ENCODE results near the gene GLB1L3. TPM values are rescaled to one million over a fixed set of nuclear protein-coding genes. Genes with fewer than 3 reads are reported as not detected.

Gene GLB1L3
- total RNA-seq, 3 donors from 2014 or later (not counting 1 experiment from before 2014, with no cell fraction given), result 0.38 TPM; not detected in 2

DNA sequence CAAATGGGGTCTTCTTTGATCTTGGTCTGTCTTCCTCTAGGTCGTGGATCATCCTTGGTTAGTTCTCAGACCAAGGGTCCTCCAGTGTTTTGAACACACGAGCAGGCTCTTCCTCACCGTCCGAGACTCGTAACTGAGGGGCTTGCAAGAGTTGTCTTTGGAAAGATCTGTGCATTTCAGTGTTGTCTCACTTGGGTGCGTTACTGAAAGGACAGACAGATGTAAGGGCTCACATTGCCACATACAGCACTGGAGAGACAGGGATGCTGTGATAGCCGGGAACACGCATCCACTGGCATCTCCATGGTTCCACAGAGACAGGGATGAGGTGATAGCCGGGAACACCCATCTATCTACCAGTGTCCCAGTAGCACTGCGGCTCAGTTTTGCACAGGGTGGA, 71.3 kb downstream of the GLB1L3 start:
- H3K4me1 ChIP-seq (ENCODE audit: control insufficient read depth, insufficient read depth, low read length), result peaks cover 31% of the 10 kb centered on the region
- no peak for ATAC-seq
- no peaks in the 10 kb centered on the region for H3K36me3 ChIP-seq (ENCODE audit: control insufficient read depth, insufficient read depth, low read length)
- Mint-ChIP-seq H3K36me3 (no peaks in the 10 kb centered on the region), H3K4me1 (peaks cover 31 to 40% of the 10 kb centered on the region in 2 donors), H3K27ac (peak overlapping the region in 1 of 2 donors; percentile 58), H3K4me3 (peak overlapping the region; percentile 28), H3K9me3 (no peaks in the 10 kb centered on the region), H3K27me3 (ENCODE audit: low read depth in 2 of 2) (no peaks in the 10 kb centered on the region)
- no peak for DNase-seq
- no peak overlapping the region for H3K4me3 ChIP-seq (ENCODE audit: low read length)
- H3K27ac ChIP-seq (ENCODE audit: low read length), result no peak overlapping the region
- H3K9me3 ChIP-seq (ENCODE audit: control insufficient read depth, insufficient read depth, low read length), result no peaks in the 10 kb centered on the region
- TF ChIP-seq, protein P1, sequence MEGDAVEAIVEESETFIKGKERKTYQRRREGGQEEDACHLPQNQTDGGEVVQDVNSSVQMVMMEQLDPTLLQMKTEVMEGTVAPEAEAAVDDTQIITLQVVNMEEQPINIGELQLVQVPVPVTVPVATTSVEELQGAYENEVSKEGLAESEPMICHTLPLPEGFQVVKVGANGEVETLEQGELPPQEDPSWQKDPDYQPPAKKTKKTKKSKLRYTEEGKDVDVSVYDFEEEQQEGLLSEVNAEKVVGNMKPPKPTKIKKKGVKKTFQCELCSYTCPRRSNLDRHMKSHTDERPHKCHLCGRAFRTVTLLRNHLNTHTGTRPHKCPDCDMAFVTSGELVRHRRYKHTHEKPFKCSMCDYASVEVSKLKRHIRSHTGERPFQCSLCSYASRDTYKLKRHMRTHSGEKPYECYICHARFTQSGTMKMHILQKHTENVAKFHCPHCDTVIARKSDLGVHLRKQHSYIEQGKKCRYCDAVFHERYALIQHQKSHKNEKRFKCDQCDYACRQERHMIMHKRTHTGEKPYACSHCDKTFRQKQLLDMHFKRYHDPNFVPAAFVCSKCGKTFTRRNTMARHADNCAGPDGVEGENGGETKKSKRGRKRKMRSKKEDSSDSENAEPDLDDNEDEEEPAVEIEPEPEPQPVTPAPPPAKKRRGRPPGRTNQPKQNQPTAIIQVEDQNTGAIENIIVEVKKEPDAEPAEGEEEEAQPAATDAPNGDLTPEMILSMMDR (IDR thresholded peaks at IDR 0.05), result no peak
- intact Hi-C loops (cut with micrococcal nuclease), result no loop called here
- WGBS (ENCODE audit: insufficient coverage), result 94% methylated on average over 10 of the region's 10 CpGs
- no peaks in the 10 kb centered on the region for H3K27me3 ChIP-seq (ENCODE audit: control insufficient read depth, insufficient read depth, low read length)

DNA sequence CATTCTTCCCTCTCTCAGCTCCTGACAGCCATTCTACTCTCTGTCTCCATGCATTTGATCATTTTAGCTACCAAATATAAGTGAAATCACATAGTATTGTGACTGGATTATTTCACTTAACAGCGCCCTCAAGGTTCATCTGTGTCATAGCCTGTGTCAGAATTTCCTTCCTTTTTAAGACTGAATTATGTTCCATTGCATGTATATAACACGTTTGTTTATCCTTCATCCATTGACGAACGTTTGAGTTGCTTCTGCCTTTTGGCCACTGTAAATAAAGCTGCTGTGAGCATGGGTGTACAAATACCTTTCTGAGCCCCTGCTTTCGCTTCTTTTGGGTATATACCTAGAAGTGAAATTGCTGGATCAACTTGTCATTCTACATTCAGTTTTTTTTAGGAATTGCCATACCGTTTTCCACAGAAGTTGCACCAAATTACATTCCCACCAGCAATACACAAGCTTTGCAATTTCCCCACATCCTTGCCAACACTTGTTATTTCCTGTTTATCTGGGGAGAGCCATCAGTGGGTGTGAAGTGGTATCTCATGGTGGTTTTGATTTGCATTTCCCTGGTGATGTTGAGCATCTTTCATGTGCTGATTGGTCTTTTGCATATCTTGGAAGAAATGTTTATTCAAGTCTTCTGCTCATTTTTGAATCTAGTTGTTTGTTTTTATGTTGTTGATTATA, 73.1 kb downstream of the GLB1L3 start:
- Histone ChIP-seq H3K9me3 (ENCODE audit: control insufficient read depth, insufficient read depth, low read length) (no peaks in the 10 kb centered on the region), H3K27me3 (ENCODE audit: control insufficient read depth, insufficient read depth, low read length) (no peaks in the 10 kb centered on the region), H3K4me3 (ENCODE audit: low read length) (no peak overlapping the region), H3K27ac (ENCODE audit: low read length) (peak overlapping the region; percentile 74), H3K36me3 (ENCODE audit: control insufficient read depth, insufficient read depth, low read length) (no peaks in the 10 kb centered on the region), H3K4me1 (ENCODE audit: control insufficient read depth, insufficient read depth, low read length) (peaks cover 31% of the 10 kb centered on the region)
- Mint-ChIP-seq H3K4me1 (peaks cover 31 to 40% of the 10 kb centered on the region in 2 donors), H3K4me3 (peak overlapping the region; percentile 67), H3K9me3 (no peaks in the 10 kb centered on the region), H3K36me3 (peaks cover 10% of the 10 kb centered on the region), H3K27ac (peak overlapping the region; percentile 82 to 83), H3K27me3 (ENCODE audit: low read depth in 2 of 2) (no peaks in the 10 kb centered on the region)
- peak; percentile 79 to 88 (median 80) for ATAC-seq
- peak in 1 of 2 donors; percentile 73 for DNase-seq
- TF ChIP-seq, protein P1 (IDR thresholded peaks at IDR 0.05), result no peak
- WGBS (ENCODE audit: insufficient coverage), result 54% methylated on average over 5 of the region's 6 CpGs
- intact Hi-C loops (cut with micrococcal nuclease), result no loop called here

DNA sequence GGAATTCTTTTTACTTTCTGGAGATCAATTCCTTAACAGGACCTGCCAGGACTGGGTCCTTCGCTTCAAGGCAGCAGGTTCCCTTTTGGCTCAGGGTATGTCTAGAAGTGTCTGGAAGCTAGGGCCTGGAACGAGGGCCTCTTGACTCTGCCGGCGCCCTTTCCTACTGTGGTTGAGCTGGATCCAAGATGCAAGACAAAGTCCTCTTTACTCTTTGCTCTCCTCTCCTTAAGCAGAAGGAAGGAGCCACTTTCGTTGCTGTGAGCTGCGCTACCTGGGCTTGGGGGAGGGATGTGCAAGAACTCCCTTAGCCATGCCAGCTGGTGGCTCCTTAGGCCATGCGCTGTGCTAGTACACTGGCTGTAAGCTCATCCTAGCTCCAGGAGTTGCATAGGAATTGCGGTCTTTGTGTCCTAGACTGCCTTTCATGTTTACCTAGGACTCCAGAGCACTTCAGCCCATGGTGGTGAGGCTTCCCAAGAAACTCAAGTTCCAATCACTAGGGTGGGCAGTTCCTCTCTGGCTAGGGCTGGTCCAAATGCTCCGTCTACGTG, 73.7 kb downstream of the GLB1L3 start:
- H3K9me3 Mint-ChIP-seq, result no peaks in the 10 kb centered on the region
- H3K27ac Mint-ChIP-seq, result peak overlapping the region; percentile 82 to 83
- no peaks in the 10 kb centered on the region for H3K27me3 Mint-ChIP-seq (ENCODE audit: low read depth in 2 of 2)
- TF ChIP-seq, protein P1 (IDR thresholded peaks at IDR 0.05), result no peak
- H3K36me3 Mint-ChIP-seq, result peaks cover 16% of the 10 kb centered on the region
- 87% methylated on average over 10 of the region's 10 CpGs for WGBS (ENCODE audit: insufficient coverage)
- DNase-seq, result no peak
- Histone ChIP-seq H3K4me1 (ENCODE audit: control insufficient read depth, insufficient read depth, low read length) (peaks cover 31% of the 10 kb centered on the region), H3K36me3 (ENCODE audit: control insufficient read depth, insufficient read depth, low read length) (no peaks in the 10 kb centered on the region), H3K4me3 (ENCODE audit: low read length) (no peak overlapping the region), H3K27ac (ENCODE audit: low read length) (peak overlapping the region; percentile 74), H3K9me3 (ENCODE audit: control insufficient read depth, insufficient read depth, low read length) (no peaks in the 10 kb centered on the region), H3K27me3 (ENCODE audit: control insufficient read depth, insufficient read depth, low read length) (no peaks in the 10 kb centered on the region)
- H3K4me3 Mint-ChIP-seq, result peak overlapping the region; percentile 67
- peaks cover 31 to 40% of the 10 kb centered on the region in 2 donors for H3K4me1 Mint-ChIP-seq
- intact Hi-C loops (cut with micrococcal nuclease), result no loop called here
- ATAC-seq, result peak; percentile 35 to 39 (median 39)
